Tibial artery (tissue), 4 donors: ENCODE measurements around the gene TMEM229A.

Experiments
- DNase-seq, 2 donors: peaks; one replicate each; pipeline ENCODE4 v3.0.0-alpha.2; 2019
- H3K27ac ChIP-seq, 2 donors: fragments of 200-600 bp; sonication (generic) in 1 of 2; 1 replicate in 1 of 2; 2 replicates in 1 of 2; pipeline ENCODE4 v1.5.1; 2018 to 2019; ENCODE audit warnings: mild to moderate bottlenecking in 1 of 2
- H3K27me3 ChIP-seq, 2 donors: fragments of 200-600 bp; sonication (generic) in 1 of 2; one replicate each; pipeline versions ENCODE4 v1.5.1 to v1.6.0; 2016 to 2019
- H3K36me3 ChIP-seq, 3 donors: fragments of 200-600 bp; sonication (generic) in 2 of 3; one replicate each; pipeline ENCODE4 v1.5.1; 2016 to 2019; ENCODE audit warnings: mild to moderate bottlenecking in 2 of 3
- H3K4me1 ChIP-seq, 4 donors: fragments of 200-600 bp; sonication (generic) in 2 of 4; 1 replicate in 3 of 4; 2 replicates in 1 of 4; pipeline ENCODE4 v1.5.1; 2016 to 2019
- H3K4me3 ChIP-seq, 2 donors: fragments of 200-600 bp; sonication (generic) in 1 of 2; 1 replicate in 1 of 2; 2 replicates in 1 of 2; pipeline ENCODE4 v1.5.1; 2018 to 2019; ENCODE audit warnings: mild to moderate bottlenecking in 2 of 2
- H3K9me3 ChIP-seq, 3 donors: fragments of 200-600 bp; sonication (generic) in 1 of 3; one replicate each; pipeline ENCODE4 v1.5.1; 2016 to 2019
- intact Hi-C: fragments of 100-400 bp; cut with DNase I; formaldehyde crosslinking; loops from one replicate; pipeline ENCODE4 v1.15.0; 2023; ENCODE audit warnings: low total_unique reads
- TF ChIP-seq, protein P1 (sequence below), 2 experiments: fragments of 200-600 bp in 1 of 2; fragments of 450-650 bp in 1 of 2; IDR thresholded peaks; one replicate each; pipeline ENCODE4 v1.5.1; 2017 to 2019; ENCODE audit warnings: antibody characterized with exemption in 2 of 2, mild to moderate bottlenecking in 1 of 2, moderate library complexity in 1 of 2

Gene TMEM229A

DNA sequence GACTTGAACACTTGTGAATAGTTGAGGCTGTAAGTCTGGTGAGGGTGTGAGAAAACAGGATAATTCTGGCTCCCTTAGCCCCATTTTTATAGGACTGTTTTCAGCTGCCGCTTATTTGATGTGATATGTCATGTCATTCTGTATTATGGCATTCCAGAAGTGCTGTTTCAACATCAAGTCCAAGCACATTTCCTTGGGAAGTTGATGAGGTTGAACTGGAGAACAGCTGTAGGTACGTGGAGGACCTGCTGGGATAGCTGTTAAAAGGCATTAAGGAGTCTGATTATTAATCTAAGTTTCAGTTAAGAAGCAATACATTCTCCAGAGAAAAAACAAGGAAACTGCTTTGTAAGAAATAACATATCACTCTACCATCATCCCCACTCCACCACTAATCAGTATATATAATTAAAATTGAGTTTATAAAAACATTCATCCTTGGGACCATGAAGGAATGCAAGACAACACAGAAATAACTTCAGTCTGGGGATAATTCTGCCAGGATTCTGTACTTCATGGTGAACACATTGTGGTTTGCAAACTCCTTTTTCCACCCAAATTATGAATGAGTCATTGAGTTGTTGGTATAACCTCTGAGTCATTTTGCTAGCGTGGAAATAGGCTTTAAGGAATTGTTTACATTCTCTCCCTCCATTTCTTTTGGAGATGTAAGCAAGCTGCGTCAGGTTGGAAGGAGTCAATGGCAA, 39.9 kb upstream of the TMEM229A start:
- no peaks in the 10 kb centered on the region for H3K9me3 ChIP-seq
- TF ChIP-seq, protein P1, sequence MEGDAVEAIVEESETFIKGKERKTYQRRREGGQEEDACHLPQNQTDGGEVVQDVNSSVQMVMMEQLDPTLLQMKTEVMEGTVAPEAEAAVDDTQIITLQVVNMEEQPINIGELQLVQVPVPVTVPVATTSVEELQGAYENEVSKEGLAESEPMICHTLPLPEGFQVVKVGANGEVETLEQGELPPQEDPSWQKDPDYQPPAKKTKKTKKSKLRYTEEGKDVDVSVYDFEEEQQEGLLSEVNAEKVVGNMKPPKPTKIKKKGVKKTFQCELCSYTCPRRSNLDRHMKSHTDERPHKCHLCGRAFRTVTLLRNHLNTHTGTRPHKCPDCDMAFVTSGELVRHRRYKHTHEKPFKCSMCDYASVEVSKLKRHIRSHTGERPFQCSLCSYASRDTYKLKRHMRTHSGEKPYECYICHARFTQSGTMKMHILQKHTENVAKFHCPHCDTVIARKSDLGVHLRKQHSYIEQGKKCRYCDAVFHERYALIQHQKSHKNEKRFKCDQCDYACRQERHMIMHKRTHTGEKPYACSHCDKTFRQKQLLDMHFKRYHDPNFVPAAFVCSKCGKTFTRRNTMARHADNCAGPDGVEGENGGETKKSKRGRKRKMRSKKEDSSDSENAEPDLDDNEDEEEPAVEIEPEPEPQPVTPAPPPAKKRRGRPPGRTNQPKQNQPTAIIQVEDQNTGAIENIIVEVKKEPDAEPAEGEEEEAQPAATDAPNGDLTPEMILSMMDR (IDR thresholded peaks at IDR 0.05), result no peak
- intact Hi-C loops, result no loop called here
- no peaks in the 10 kb centered on the region for H3K4me1 ChIP-seq
- DNase-seq, result no peak
- no peak overlapping the region for H3K4me3 ChIP-seq
- no peaks in the 10 kb centered on the region for H3K27me3 ChIP-seq
- H3K27ac ChIP-seq, result no peak overlapping the region
- H3K36me3 ChIP-seq, result no peaks in the 10 kb centered on the region

DNA sequence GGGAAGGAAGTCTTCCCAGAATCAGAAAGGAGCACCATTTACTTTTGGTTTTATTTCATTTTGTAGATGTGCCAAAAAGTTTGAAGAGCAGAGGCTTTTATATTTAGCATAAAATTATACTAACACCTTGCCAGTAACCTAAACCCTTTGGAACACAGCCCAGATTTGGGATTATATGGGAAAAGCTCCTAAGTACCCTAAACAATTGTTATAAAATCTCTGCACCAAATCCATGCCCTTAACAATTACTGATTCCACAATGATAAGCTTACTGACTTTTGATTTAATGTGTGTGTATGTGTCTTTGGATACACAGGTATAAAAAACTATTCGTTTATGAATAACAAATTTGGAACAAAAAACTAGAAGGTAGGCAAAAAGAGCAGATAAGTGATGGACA, 39.0 kb upstream of the TMEM229A start:
- TF ChIP-seq, protein P1 (IDR thresholded peaks at IDR 0.05), result no peak
- DNase-seq, result no peak
- intact Hi-C loops, result no loop called here
- no peak overlapping the region for H3K27ac ChIP-seq
- no peaks in the 10 kb centered on the region for H3K9me3 ChIP-seq
- H3K4me3 ChIP-seq, result no peak overlapping the region
- H3K27me3 ChIP-seq, result no peaks in the 10 kb centered on the region
- H3K36me3 ChIP-seq, result no peaks in the 10 kb centered on the region
- no peaks in the 10 kb centered on the region for H3K4me1 ChIP-seq

DNA sequence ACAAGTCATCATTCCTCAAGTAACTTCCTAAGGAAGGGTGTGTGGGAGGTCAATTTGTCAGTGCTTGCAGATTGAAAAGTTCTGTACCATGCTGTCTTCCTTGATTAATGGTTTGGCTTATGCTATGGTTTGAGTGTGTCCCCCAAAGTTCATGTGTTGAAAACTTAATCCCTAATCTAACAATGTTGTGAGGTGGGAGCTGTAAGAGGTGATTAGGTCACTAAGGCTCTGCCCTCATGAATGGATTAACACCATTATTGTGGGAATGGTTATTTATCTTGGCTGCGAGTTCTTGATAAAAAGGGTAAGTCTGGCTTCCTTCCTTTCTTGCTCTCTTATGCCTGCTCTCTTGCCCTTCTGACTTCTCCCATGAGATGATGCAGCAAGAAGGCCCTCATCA, 29.3 kb upstream of the TMEM229A start:
- Histone ChIP-seq H3K27me3 (no peaks in the 10 kb centered on the region), H3K4me1 (no peaks in the 10 kb centered on the region), H3K27ac (no peak overlapping the region), H3K4me3 (no peak overlapping the region), H3K9me3 (no peaks in the 10 kb centered on the region), H3K36me3 (no peaks in the 10 kb centered on the region)
- intact Hi-C loops, result no loop called here
- DNase-seq, result no peak
- TF ChIP-seq, protein P1 (IDR thresholded peaks at IDR 0.05), result no peak

DNA sequence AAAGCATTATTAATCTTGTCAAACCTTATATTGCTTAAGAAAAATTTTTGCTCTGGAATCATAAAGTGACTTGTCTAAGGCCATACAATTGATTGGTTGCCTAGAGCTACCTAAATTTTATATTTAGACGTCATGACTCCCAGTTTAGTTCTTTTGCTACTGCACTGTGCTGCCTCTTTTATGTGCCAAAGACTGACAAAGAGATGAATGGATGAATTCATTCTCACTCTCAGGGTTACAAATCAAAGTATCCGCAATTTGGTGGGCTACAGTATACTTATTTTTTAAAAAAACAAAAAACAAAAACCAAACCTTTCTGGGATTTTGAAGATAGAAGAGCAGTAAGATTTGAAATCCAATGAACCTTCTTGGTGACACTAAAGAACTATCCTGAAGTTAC, 27.7 kb upstream of the TMEM229A start:
- H3K4me3 ChIP-seq, result no peak overlapping the region
- no peaks in the 10 kb centered on the region for H3K4me1 ChIP-seq
- intact Hi-C loops, result no loop called here
- no peaks in the 10 kb centered on the region for H3K36me3 ChIP-seq
- no peak overlapping the region for H3K27ac ChIP-seq
- H3K9me3 ChIP-seq, result no peaks in the 10 kb centered on the region
- TF ChIP-seq, protein P1 (IDR thresholded peaks at IDR 0.05), result no peak
- H3K27me3 ChIP-seq, result no peaks in the 10 kb centered on the region
- DNase-seq, result no peak

DNA sequence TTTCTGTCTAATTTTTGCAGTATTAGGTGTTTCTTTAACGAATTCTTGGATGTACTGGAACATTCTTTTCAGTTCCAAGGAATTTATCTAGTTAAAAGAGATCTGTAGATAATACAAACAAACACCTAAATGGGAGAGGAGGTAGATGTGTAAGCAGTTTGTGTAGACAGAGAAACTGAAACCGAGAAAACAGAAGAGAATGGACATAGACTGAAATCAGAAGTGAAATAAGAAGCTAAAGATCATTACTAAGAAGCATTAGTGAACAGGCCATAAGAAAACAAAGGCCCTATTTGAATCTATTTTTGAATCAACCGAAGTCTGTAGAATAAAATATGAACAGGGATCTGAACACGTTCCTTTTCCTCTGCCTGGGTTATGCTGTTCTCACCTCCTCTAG, 26.5 kb upstream of the TMEM229A start:
- no peaks in the 10 kb centered on the region for H3K36me3 ChIP-seq
- no peaks in the 10 kb centered on the region for H3K4me1 ChIP-seq
- TF ChIP-seq, protein P1 (IDR thresholded peaks at IDR 0.05), result no peak
- DNase-seq, result no peak
- intact Hi-C loops, result no loop called here
- H3K27me3 ChIP-seq, result no peaks in the 10 kb centered on the region
- no peak overlapping the region for H3K27ac ChIP-seq
- H3K4me3 ChIP-seq, result no peak overlapping the region
- H3K9me3 ChIP-seq, result no peaks in the 10 kb centered on the region

DNA sequence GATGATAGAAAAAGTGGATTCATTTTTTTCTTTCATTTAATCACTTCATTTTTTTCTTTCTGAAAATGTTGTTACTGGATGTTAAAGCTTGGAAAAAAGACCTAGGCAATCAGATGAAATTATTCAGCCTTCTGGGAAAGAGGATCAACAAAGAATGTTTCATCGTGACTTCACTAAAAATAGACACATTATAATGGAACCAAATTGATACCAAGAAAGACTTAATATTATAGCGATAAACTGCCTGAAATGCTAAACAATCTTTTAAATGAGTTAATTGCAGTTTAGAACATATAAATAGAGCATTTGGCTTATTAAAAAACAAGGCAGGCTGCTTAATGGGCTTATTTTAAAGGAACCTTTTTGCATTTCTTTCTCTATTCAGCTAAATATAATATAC, 25.6 kb upstream of the TMEM229A start:
- H3K27ac ChIP-seq, result no peak overlapping the region
- intact Hi-C loops, result no loop called here
- H3K36me3 ChIP-seq, result no peaks in the 10 kb centered on the region
- H3K9me3 ChIP-seq, result no peaks in the 10 kb centered on the region
- TF ChIP-seq, protein P1 (IDR thresholded peaks at IDR 0.05), result no peak
- H3K4me1 ChIP-seq, result no peaks in the 10 kb centered on the region
- H3K4me3 ChIP-seq, result no peak overlapping the region
- DNase-seq, result no peak
- no peaks in the 10 kb centered on the region for H3K27me3 ChIP-seq
